K562 (cell line): ENCODE measurements around the gene DOCK4. TPM values are rescaled to one million over a fixed set of nuclear protein-coding genes. Genes with fewer than 3 reads are reported as not detected.

Experiments
- ATAC-seq: fragments of 200-7000 bp; cut with Tn5 transposase; 3 replicates; pipeline ENCODE4 v1.9.1; 2020; ENCODE audit warnings: moderate library complexity
- BruUV-seq: library from RNA; stranded (reverse); fragments of 400-500 nt; replicated peaks from 2 replicates; lab custom pipeline; 2021; lab: Mats Ljungman, UMichigan
- CTCF ChIA-PET: fragments of 300-600 bp; formaldehyde crosslinking; extraction: SDS; loops from one replicate; lab custom pipeline; 2021; ENCODE audit warnings: low intra/inter-chr PET ratio; lab: Yijun Ruan, JAX
- POLR2A ChIA-PET: fragments of 300-600, 350-650 bp; sonication (Branson Sonifier 250); formaldehyde crosslinking; extraction: SDS; loops from one replicate; lab custom pipeline; 2021; ENCODE audit warnings: antibody characterized with exemption, inconsistent platforms; lab: Yijun Ruan, JAX
- DNase-seq, 4 experiments: peaks; one replicate each; pipeline versions ENCODE4 v3.0.0 to v3.0.0-alpha.2; 2011 to 2018; ENCODE audit warnings: low spot score in 3 of 4, mixed read lengths in 3 of 4; ENCODE audit errors: extremely low read depth in 1 of 4
- FAIRE-seq: peaks from 2 replicates; lab custom pipeline; 2011; peaks lifted over from hg19 to GRCh38; lab: Jason Lieb, UNC
- H2AFZ ChIP-seq: 2 replicates; pipeline ENCODE4 v1.6.0; 2011; ENCODE audit warnings: low read depth, low read length, control low read depth, inconsistent platforms
- H3K27ac ChIP-seq: fragments of 200-600 bp; 3 replicates; pipeline ENCODE4 v1.8.0; 2011; ENCODE audit warnings: low read depth, mild to moderate bottlenecking, control low read depth, inconsistent platforms, low read length, moderate library complexity, mixed read lengths; ENCODE audit errors: extremely low read depth
- H3K27me3 ChIP-seq, 2 experiments: fragments of 300-600 bp in 1 of 2; 2 replicates in 1 of 2; 3 replicates in 1 of 2; pipeline versions ENCODE4 v1.6.0 to v1.8.0; 2011; ENCODE audit warnings: inconsistent platforms in 2 of 2, low read length in 2 of 2, mild to moderate bottlenecking in 1 of 2, mixed read lengths in 1 of 2, moderate library complexity in 1 of 2; ENCODE audit not compliant: control insufficient read depth in 2 of 2, insufficient read depth in 2 of 2
- H3K36me3 ChIP-seq: fragments of 300-600 bp; 3 replicates; pipeline ENCODE4 v1.8.0; 2011; ENCODE audit warnings: mild to moderate bottlenecking, low read length, inconsistent platforms; ENCODE audit not compliant: control insufficient read depth, insufficient read depth
- H3K4me1 ChIP-seq, 2 experiments: fragments of 200-600 bp in 1 of 2; replicated peaks in 1 of 2; 2 replicates in 1 of 2; 3 replicates in 1 of 2; pipeline versions ENCODE4 v1.5.1 to v1.8.0; 2011; ENCODE audit warnings: inconsistent platforms in 2 of 2, low read length in 2 of 2, mild to moderate bottlenecking in 1 of 2, mixed read lengths in 1 of 2, moderate library complexity in 1 of 2; ENCODE audit not compliant: control insufficient read depth in 2 of 2, insufficient read depth in 2 of 2
- H3K4me2 ChIP-seq: 2 replicates; pipeline ENCODE4 v1.6.1; 2011; ENCODE audit warnings: low read length, control low read depth, inconsistent platforms, mixed read lengths; ENCODE audit not compliant: insufficient read depth
- H3K4me3 ChIP-seq: fragments of 200-600 bp; sonication (generic), shearing (Covaris generic); 2 replicates; pipeline ENCODE4 v1.5.1; 2016; ENCODE audit warnings: control low read depth, inconsistent platforms
- H3K79me2 ChIP-seq: fragments of 200-600 bp; 3 replicates; pipeline ENCODE4 v1.8.0; 2011; ENCODE audit warnings: low read length, inconsistent platforms; ENCODE audit not compliant: control insufficient read depth, insufficient read depth
- H3K9ac ChIP-seq, 2 experiments: 2 replicates each; pipeline versions ENCODE4 v1.6.0 to v1.6.1; 2011; ENCODE audit warnings: low read depth in 2 of 2, low read length in 2 of 2, control low read depth in 1 of 2, inconsistent platforms in 1 of 2, mild to moderate bottlenecking in 1 of 2, mixed read lengths in 1 of 2; ENCODE audit not compliant: insufficient read depth in 1 of 2
- H3K9me1 ChIP-seq: one replicate; pipeline ENCODE4 v1.6.0; 2011; ENCODE audit warnings: inconsistent platforms, mild to moderate bottlenecking, low read length, moderate library complexity; ENCODE audit not compliant: control insufficient read depth, insufficient read depth
- H3K9me3 ChIP-seq: replicated peaks from 2 replicates; pipeline ENCODE4 v1.5.1; 2011; ENCODE audit warnings: low read depth, low read length, inconsistent platforms; ENCODE audit not compliant: control insufficient read depth, insufficient read depth
- H4K20me1 ChIP-seq: replicated peaks from 2 replicates; pipeline ENCODE4 v1.6.1; 2011; ENCODE audit warnings: low read length, inconsistent platforms, mixed read lengths; ENCODE audit not compliant: control insufficient read depth, insufficient read depth
- ASH1L ChIP-seq: fragments of 450-650 bp; IDR thresholded peaks from 2 replicates; pipeline ENCODE4 v1.6.1; 2018; ENCODE audit warnings: borderline replicate concordance, mild to moderate bottlenecking, low read depth; ENCODE audit not compliant: partially characterized antibody
- CEBPB ChIP-seq: fragments of 450-650 bp; IDR thresholded peaks from 2 replicates; pipeline ENCODE4 v1.6.1; 2016; ENCODE audit warnings: missing genetic modification characterization, missing compliant biosample characterization
- CREBBP ChIP-seq: IDR thresholded peaks from one replicate; pipeline ENCODE4 v1.6.1; 2012; ENCODE audit warnings: low read depth, mild to moderate bottlenecking, control low read depth, inconsistent platforms, low read length
- FOXA1 ChIP-seq: fragments of 450-650 bp; IDR thresholded peaks from 2 replicates; pipeline ENCODE4 v1.6.1; 2016; ENCODE audit warnings: mild to moderate bottlenecking, borderline replicate concordance
- HIVEP1 ChIP-seq: fragments of 250-450 bp; sonication (Bioruptor Pico); IDR thresholded peaks from 2 replicates; pipeline ENCODE4 v1.4.0; 2020; ENCODE audit warnings: mild to moderate bottlenecking
- MEIS2 ChIP-seq: fragments of 450-650 bp; IDR thresholded peaks from 2 replicates; pipeline ENCODE4 v1.6.1; 2014; ENCODE audit warnings: mild to moderate bottlenecking; ENCODE audit not compliant: partially characterized antibody
- PRMT5 ChIP-seq: sonication (generic); formaldehyde crosslinking; IDR thresholded peaks from 2 replicates; pipeline ENCODE4 v1.5.0; 2020; ENCODE audit warnings: missing genetic modification reagents
- SNIP1 ChIP-seq: fragments of 450-650 bp; IDR thresholded peaks from 2 replicates; pipeline ENCODE4 v1.7.1; 2017; ENCODE audit warnings: low read depth, mild to moderate bottlenecking
- ZNF133 ChIP-seq: fragments of 250-450 bp; sonication (Bioruptor Pico); IDR thresholded peaks from 2 replicates; pipeline ENCODE4 v1.4.0; 2020; ENCODE audit warnings: mild to moderate bottlenecking
- ZNF354B ChIP-seq: fragments of 250-450 bp; sonication (Bioruptor Pico); IDR thresholded peaks from 2 replicates; pipeline ENCODE4 v1.4.0; 2020
- ZNF76 ChIP-seq: fragments of 250-450 bp; sonication (Bioruptor Pico); IDR thresholded peaks from 2 replicates; pipeline ENCODE4 v1.4.0; 2020; ENCODE audit warnings: mild to moderate bottlenecking, moderate library complexity, borderline replicate concordance
- WGBS: fragments of 100-300 bp; shearing (Covaris generic); methylation state at CpG from one replicate; pipeline ENCODE4 v1.1.6; 2016; ENCODE audit warnings: low coverage, mixed read lengths; ENCODE audit not compliant: insufficient coverage; ENCODE audit errors: missing lambda C conversion rate; 5-methylcytosine and 5-hydroxymethylcytosine counted together
- in situ Hi-C: fragments of 300-500 bp; cut with MboI; formaldehyde crosslinking; loops from 4 replicates; pipeline ENCODE4 v1.15.0; 2018; ENCODE audit warnings: inconsistent platforms, mixed read lengths
- intact Hi-C: fragments of 100-400 bp; cut with micrococcal nuclease; formaldehyde crosslinking; loops from 2 replicates; pipeline ENCODE4 v1.14.2; 2022
- polyA plus RNA-seq, 8 experiments: library from polyadenylated mRNA; depleted of rRNA in 4 of 8; stranded (reverse) in 5 of 8; unstranded in 3 of 8; fragments of >200 nt; fragmentation: Nextera tagmentation in 2 of 8; fragmentation: Illumina TruSeq in 1 of 8; extraction: Ambion mirVana in 2 of 8; extraction: Trizol in 1 of 8; gene quantifications; 2 replicates each; pipeline versions ENCODE4 v1.2.1 to v1.2.3, GENCODE V29; 2011 to 2014; ENCODE audit warnings: inconsistent platforms in 1 of 8, missing spikeins in 1 of 8
- total RNA-seq, 7 experiments: library from RNA; depleted of rRNA in 6 of 7; stranded (reverse); fragments of >200 nt in 6 of 7; fragmentation: Illumina TruSeq in 2 of 7; extraction: Trizol in 2 of 7; gene quantifications; 2 replicates each; pipeline versions ENCODE4 v1.2.1 to v1.2.3, GENCODE V29; 2011 to 2021; ENCODE audit warnings: low replicate concordance in 1 of 7
- TF ChIP-seq, protein P1 (sequence below): sonication (generic); formaldehyde crosslinking; IDR thresholded peaks from 2 replicates; pipeline ENCODE4 v1.8.0; 2022; ENCODE audit warnings: mild to moderate bottlenecking, missing genetic modification reagents, borderline replicate concordance

Gene DOCK4
- total and polyA plus RNA-seq, 9 of the 15 experiments (the other 6 are each of a cell fraction or from before 2014, with no cell fraction given), result 0.42 to 5.7 (median 2.3) TPM

DNA sequence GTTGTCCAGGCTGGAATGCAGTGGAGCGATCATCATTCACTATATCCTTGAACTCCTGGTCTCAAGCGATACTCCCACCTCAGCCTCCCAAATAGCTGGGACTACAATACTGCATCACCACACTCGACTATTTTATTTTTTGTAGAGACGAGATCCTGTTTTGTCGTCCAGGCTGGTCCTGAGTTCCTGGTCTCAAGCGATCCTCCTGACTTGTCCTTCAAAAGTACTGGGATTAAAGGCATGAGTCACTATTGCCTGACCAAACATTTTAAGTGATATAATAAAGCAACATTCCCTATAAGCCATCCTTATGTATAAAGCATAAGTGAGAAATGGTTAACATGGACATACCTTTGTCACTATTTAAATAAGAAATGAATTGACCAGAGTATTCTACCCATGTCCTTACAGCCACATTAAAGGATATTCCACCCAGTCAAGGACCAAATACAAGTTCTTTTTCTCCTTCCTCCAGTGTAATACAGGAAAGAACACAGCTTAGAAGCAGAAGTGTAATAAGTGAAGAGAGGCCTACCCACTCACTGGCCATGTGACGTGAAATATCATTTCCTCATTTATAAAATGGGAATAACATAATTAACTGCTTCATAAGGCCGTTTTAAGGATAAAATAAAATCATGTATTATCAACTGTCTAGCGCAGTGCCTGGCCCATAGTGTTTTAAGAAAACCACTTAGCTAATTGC, 82.0 kb downstream of the DOCK4 start:
- in situ Hi-C loops, result no loop called here

DNA sequence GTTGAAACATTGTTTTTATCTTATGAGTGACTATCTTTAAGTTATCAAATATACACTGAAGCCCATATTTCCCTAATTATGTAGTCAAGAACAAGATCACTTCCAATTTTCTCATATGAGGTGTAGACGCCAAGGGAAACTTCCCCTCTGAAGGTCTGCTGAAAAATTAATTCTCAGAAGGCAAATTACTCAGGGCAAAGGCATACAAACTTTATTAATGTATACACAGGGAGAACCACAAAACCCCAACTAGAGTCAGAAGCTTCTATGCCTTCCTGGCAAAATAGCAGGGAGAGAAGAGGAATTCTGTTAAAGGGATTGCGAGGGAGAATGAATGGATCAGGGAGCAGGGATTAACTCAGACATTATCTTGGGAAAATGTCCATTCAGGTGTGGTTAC, 83.4 kb downstream of the DOCK4 start:
- Histone ChIP-seq H4K20me1 (no peaks in the 10 kb centered on the region), H3K79me2 (no peaks in the 10 kb centered on the region), H3K9me3 (no peaks in the 10 kb centered on the region), H3K27ac (no peak overlapping the region), H3K4me3 (no peak overlapping the region), H3K9me1 (no peaks in the 10 kb centered on the region), H3K4me1 (no peaks in the 10 kb centered on the region), H3K36me3 (no peaks in the 10 kb centered on the region), H3K9ac (no peak overlapping the region), H3K27me3 (0 out of 5 replicates have a peak, but pooled peaks cover 0 to 2% of the 10 kb centered on the region in 2 experiments), H3K4me2 (no peak overlapping the region), H2AFZ (no peak overlapping the region)
- no peak for DNase-seq
- in situ Hi-C loops (no loop called here), intact Hi-C loops (no loop called here)
- no TSS peak for BruUV-seq
- no peak for ATAC-seq
- ChIA-PET POLR2A (no interaction called here), CTCF (no interaction called here)
- FAIRE-seq, result no peak
- WGBS, result 0% methylated on average over 2 of the region's 2 CpGs
- TF ChIP-seq SNIP1 (no peak), CREBBP (no peak), HIVEP1 (CRISPR knock-in tag) (no peak), ZNF76 (CRISPR knock-in tag) (no peak), PRMT5 (CRISPR knock-in tag) (no peak), MEIS2 (no peak)
- TF ChIP-seq, protein P1, sequence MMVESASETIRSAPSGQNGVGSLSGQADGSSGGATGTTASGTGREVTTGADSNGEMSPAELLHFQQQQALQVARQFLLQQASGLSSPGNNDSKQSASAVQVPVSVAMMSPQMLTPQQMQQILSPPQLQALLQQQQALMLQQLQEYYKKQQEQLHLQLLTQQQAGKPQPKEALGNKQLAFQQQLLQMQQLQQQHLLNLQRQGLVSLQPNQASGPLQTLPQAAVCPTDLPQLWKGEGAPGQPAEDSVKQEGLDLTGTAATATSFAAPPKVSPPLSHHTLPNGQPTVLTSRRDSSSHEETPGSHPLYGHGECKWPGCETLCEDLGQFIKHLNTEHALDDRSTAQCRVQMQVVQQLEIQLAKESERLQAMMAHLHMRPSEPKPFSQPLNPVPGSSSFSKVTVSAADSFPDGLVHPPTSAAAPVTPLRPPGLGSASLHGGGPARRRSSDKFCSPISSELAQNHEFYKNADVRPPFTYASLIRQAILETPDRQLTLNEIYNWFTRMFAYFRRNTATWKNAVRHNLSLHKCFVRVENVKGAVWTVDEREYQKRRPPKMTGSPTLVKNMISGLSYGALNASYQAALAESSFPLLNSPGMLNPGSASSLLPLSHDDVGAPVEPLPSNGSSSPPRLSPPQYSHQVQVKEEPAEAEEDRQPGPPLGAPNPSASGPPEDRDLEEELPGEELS (CRISPR knock-in tag), result no peak

More for the DNA sequence above, 82.0 kb downstream of the DOCK4 start:
- no peaks in the 10 kb centered on the region for H4K20me1 ChIP-seq
- H3K4me1 ChIP-seq, result no peaks in the 10 kb centered on the region
- H3K36me3 ChIP-seq, result no peaks in the 10 kb centered on the region
- WGBS, result under 1% methylated on average over 9 of the region's 9 CpGs
- TF ChIP-seq ASH1L (no peak), ZNF354B (no peak), CEBPB (no peak), ZNF133 (no peak), HIVEP1 (CRISPR knock-in tag) (no peak), FOXA1 (no peak)
- FAIRE-seq, result no peak
- H3K79me2 ChIP-seq, result no peaks in the 10 kb centered on the region
- DNase-seq, result no peak
- peaks cover 0 to 2% of the 10 kb centered on the region in 2 experiments; a peak in 1 of 5 replicates for H3K27me3 ChIP-seq
- no peak overlapping the region for H3K9ac ChIP-seq
- no TSS peak for BruUV-seq
- no peak overlapping the region for H2AFZ ChIP-seq
- H3K9me1 ChIP-seq, result no peaks in the 10 kb centered on the region
- H3K27ac ChIP-seq, result no peak overlapping the region
- POLR2A ChIA-PET, result interaction anchor here (0.7 to 1.6 kb wide), 2 partner anchors 9 to 12 kb away, joined by 3 read pairs; no protein-coding TSS in a partner anchor
- no peak overlapping the region for H3K4me2 ChIP-seq
- no peak overlapping the region for H3K4me3 ChIP-seq
- ATAC-seq, result no peak
- H3K9me3 ChIP-seq, result no peaks in the 10 kb centered on the region
- intact Hi-C loops, result no loop called here
- CTCF ChIA-PET, result no interaction called here
